ENCODE measurements around the gene TLL1. TPM values are rescaled to one million over a fixed set of nuclear protein-coding genes. Genes with fewer than 3 reads are reported as not detected.

TLL1 gene
- polyA plus RNA-seq, 1 of the 3 experiments (the other 2 are of a cell fraction) = 0.07 TPM

DNA sequence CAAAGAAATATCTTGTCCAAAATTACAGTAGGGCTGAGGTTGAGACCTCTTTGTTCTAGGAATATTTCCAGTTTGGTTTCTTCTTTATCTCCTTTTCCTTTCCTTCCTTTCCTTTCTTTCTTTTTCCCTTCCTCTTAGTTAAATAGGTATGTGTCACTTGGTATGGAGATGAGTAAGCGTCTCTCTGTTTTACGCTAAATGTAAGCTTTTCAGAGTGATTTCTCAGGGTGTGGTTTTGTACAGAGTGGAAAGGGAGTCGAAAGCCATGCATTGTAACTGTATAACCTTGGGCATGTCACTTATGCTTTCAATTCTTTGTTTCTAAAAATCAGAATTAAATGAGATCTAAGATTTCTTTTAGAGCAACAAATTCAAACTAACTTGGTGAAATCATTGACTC is 54.8 kb downstream of the TLL1 start (continued):
- TF ChIP-seq, protein P1, sequence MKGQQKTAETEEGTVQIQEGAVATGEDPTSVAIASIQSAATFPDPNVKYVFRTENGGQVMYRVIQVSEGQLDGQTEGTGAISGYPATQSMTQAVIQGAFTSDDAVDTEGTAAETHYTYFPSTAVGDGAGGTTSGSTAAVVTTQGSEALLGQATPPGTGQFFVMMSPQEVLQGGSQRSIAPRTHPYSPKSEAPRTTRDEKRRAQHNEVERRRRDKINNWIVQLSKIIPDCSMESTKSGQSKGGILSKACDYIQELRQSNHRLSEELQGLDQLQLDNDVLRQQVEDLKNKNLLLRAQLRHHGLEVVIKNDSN (IDR thresholded peaks at IDR 0.05; ENCODE audit: borderline replicate concordance, low read depth) = no peak
- TF ChIP-seq EZH2phosphoT487 (IDR thresholded peaks at IDR 0.05; ENCODE audit: borderline replicate concordance, low read depth) = no peak
- no peak for TF ChIP-seq TAF1 (IDR thresholded peaks at IDR 0.05; ENCODE audit: borderline replicate concordance, low read depth, low read length)
- TF ChIP-seq FOSL2 (IDR thresholded peaks at IDR 0.05; ENCODE audit: borderline replicate concordance, low read depth) = no peak
- TF ChIP-seq, protein P2, sequence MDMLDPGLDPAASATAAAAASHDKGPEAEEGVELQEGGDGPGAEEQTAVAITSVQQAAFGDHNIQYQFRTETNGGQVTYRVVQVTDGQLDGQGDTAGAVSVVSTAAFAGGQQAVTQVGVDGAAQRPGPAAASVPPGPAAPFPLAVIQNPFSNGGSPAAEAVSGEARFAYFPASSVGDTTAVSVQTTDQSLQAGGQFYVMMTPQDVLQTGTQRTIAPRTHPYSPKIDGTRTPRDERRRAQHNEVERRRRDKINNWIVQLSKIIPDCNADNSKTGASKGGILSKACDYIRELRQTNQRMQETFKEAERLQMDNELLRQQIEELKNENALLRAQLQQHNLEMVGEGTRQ (IDR thresholded peaks at IDR 0.05; ENCODE audit: borderline replicate concordance, low read depth, low read length) = no peak
- TF ChIP-seq JUND (IDR thresholded peaks at IDR 0.05) = no peak
- TF ChIP-seq, protein P3, sequence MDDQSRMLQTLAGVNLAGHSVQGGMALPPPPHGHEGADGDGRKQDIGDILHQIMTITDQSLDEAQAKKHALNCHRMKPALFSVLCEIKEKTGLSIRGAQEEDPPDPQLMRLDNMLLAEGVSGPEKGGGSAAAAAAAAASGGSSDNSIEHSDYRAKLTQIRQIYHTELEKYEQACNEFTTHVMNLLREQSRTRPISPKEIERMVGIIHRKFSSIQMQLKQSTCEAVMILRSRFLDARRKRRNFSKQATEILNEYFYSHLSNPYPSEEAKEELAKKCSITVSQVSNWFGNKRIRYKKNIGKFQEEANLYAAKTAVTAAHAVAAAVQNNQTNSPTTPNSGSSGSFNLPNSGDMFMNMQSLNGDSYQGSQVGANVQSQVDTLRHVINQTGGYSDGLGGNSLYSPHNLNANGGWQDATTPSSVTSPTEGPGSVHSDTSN (IDR thresholded peaks at IDR 0.05) = no peak
- no peak for TF ChIP-seq YY1 (IDR thresholded peaks at IDR 0.05; ENCODE audit: low read depth)
- TF ChIP-seq RCOR1 (IDR thresholded peaks at IDR 0.05; ENCODE audit: low read length) = no peak

DNA sequence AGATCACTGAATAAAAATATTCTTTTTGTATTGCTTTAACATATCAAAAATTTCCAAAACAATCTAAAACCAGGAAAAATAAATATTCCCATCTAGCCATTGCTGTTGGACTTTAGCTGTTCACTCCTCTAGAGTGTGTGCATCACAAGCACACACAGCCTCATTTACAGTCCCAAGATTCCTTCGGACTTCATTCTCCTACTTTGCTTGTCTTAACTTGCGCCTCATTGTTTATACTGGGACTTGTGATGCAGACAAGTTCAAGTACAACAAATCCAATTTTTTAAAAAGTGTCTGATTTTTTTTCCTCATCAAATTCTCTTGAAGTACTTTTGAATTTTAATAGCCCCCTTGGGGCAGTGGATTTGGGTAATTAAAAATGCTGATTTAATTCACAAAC is 55.6 kb downstream of the TLL1 start:
- no peaks in the 10 kb centered on the region for H3K9me2 ChIP-seq
- no peaks in the 10 kb centered on the region for H3K79me2 ChIP-seq (ENCODE audit: insufficient read depth)
- 15% methylated on average over 2 of the region's 2 CpGs for WGBS (ENCODE audit: low lambda C conversion rate)
- no peaks in the 10 kb centered on the region for H3K36me3 ChIP-seq (replicated peaks in 1 of 2; ENCODE audit: control insufficient read depth in 1 of 2, insufficient read depth in 2 of 2, low read length in 1 of 2)
- no peak for DNase-seq
- H3K9me3 ChIP-seq = no peaks in the 10 kb centered on the region
- H3K9ac ChIP-seq = no peak overlapping the region
- no peak overlapping the region for H3K27ac ChIP-seq (ENCODE audit: low read depth in 2 of 2, low read length in 1 of 2)
- H3K27me3 ChIP-seq (ENCODE audit: insufficient read depth) = no peaks in the 10 kb centered on the region
- POLR2A ChIA-PET = no interaction called here
- no peak overlapping the region for H3K4me2 ChIP-seq
- no peak for TF ChIP-seq TEAD4 (IDR thresholded peaks at IDR 0.05; ENCODE audit: borderline replicate concordance, insufficient read depth)
- no peak for TF ChIP-seq MEF2A (IDR thresholded peaks at IDR 0.05; ENCODE audit: borderline replicate concordance, low read depth)
- TF ChIP-seq FOSL2 (IDR thresholded peaks at IDR 0.05; ENCODE audit: borderline replicate concordance, low read depth) = no peak
- TF ChIP-seq RCOR1 (IDR thresholded peaks at IDR 0.05; ENCODE audit: low read length) = no peak
- TF ChIP-seq MXI1 (IDR thresholded peaks at IDR 0.05; ENCODE audit: low read depth, low read length) = no peak
- TF ChIP-seq, protein P4, sequence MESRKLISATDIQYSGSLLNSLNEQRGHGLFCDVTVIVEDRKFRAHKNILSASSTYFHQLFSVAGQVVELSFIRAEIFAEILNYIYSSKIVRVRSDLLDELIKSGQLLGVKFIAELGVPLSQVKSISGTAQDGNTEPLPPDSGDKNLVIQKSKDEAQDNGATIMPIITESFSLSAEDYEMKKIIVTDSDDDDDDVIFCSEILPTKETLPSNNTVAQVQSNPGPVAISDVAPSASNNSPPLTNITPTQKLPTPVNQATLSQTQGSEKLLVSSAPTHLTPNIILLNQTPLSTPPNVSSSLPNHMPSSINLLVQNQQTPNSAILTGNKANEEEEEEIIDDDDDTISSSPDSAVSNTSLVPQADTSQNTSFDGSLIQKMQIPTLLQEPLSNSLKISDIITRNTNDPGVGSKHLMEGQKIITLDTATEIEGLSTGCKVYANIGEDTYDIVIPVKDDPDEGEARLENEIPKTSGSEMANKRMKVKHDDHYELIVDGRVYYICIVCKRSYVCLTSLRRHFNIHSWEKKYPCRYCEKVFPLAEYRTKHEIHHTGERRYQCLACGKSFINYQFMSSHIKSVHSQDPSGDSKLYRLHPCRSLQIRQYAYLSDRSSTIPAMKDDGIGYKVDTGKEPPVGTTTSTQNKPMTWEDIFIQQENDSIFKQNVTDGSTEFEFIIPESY (IDR thresholded peaks at IDR 0.05; ENCODE audit: borderline replicate concordance, low read depth) = no peak
- TF ChIP-seq JUND (IDR thresholded peaks at IDR 0.05) = no peak
- TF ChIP-seq, protein P5, sequence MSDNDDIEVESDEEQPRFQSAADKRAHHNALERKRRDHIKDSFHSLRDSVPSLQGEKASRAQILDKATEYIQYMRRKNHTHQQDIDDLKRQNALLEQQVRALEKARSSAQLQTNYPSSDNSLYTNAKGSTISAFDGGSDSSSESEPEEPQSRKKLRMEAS (IDR thresholded peaks at IDR 0.05; ENCODE audit: low read depth) = no peak
- no peak for TF ChIP-seq GABPA (IDR thresholded peaks at IDR 0.05; ENCODE audit: low read depth)
- no peak for TF ChIP-seq POLR2AphosphoS5 (IDR thresholded peaks at IDR 0.05; ENCODE audit: low read depth, low read length)
- TF ChIP-seq, protein P6, sequence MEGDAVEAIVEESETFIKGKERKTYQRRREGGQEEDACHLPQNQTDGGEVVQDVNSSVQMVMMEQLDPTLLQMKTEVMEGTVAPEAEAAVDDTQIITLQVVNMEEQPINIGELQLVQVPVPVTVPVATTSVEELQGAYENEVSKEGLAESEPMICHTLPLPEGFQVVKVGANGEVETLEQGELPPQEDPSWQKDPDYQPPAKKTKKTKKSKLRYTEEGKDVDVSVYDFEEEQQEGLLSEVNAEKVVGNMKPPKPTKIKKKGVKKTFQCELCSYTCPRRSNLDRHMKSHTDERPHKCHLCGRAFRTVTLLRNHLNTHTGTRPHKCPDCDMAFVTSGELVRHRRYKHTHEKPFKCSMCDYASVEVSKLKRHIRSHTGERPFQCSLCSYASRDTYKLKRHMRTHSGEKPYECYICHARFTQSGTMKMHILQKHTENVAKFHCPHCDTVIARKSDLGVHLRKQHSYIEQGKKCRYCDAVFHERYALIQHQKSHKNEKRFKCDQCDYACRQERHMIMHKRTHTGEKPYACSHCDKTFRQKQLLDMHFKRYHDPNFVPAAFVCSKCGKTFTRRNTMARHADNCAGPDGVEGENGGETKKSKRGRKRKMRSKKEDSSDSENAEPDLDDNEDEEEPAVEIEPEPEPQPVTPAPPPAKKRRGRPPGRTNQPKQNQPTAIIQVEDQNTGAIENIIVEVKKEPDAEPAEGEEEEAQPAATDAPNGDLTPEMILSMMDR (IDR thresholded peaks at IDR 0.05) = no peak
- TF ChIP-seq, protein P1 (IDR thresholded peaks at IDR 0.05; ENCODE audit: borderline replicate concordance, low read depth) = no peak
- TF ChIP-seq YY1 (IDR thresholded peaks at IDR 0.05; ENCODE audit: low read depth) = no peak
- no peak for TF ChIP-seq RXRA (IDR thresholded peaks at IDR 0.05; ENCODE audit: borderline replicate concordance, low read depth)
- TF ChIP-seq GATA2 (CRISPR knock-in tag; IDR thresholded peaks at IDR 0.05) = no peak
- no peak for TF ChIP-seq EP300 (IDR thresholded peaks at IDR 0.05; ENCODE audit: borderline replicate concordance in 1 of 2, low read depth in 1 of 2, low read length in 1 of 2)
- no peak for TF ChIP-seq ELF1 (IDR thresholded peaks at IDR 0.05)
- TF ChIP-seq NFIC (IDR thresholded peaks at IDR 0.05; ENCODE audit: borderline replicate concordance) = no peak
- H4K20me1 ChIP-seq (ENCODE audit: insufficient read depth) = no peaks in the 10 kb centered on the region
- H3K4me1 ChIP-seq (ENCODE audit: control insufficient read depth in 1 of 2, insufficient read depth in 2 of 2, low read depth in 1 of 2, low read length in 1 of 2) = no peaks in the 10 kb centered on the region
- H3F3A ChIP-seq (replicated peaks; ENCODE audit: insufficient read depth) = no peaks in the 10 kb centered on the region
- CTCF ChIA-PET = no interaction called here
- H3K4me3 ChIP-seq (ENCODE audit: low read depth in 2 of 2, low read length in 1 of 2) = no peak overlapping the region
- H2AFZ ChIP-seq (ENCODE audit: low read depth) = no peak overlapping the region

Measured in SK-N-SH (cell line).